ENCODE data around the gene APEH.

Gene APEH

GRCh38 chr3:49673715-49674496, at the start of gene APEH:
Gene APEH (plus strand): TSS chr3:49674351. CDS start chr3:49674402, 51 bp downstream.
- DNase-seq, result no peak

- no peak for DNase-seq
Observed at GRCh38 chr3:49625071-49625470, 49.1 kb upstream of the APEH start.

GRCh38 chr3:49626101-49626581, 48.0 kb upstream of the APEH start:
- no peak for DNase-seq

GRCh38 chr3:49626796-49627195, 47.4 kb upstream of the APEH start:
- no peak for DNase-seq

GRCh38 chr3:49627634-49628033, 46.5 kb upstream of the APEH start:
- no peak for DNase-seq

- no peak for DNase-seq
Observed at GRCh38 chr3:49628249-49628648, 45.9 kb upstream of the APEH start.

- DNase-seq, result no peak
Observed at GRCh38 chr3:49629451-49629850, 44.7 kb upstream of the APEH start.

- DNase-seq, result no peak
Observed at GRCh38 chr3:49629866-49630265, 44.3 kb upstream of the APEH start.

GRCh38 chr3:49630784-49631183, 43.4 kb upstream of the APEH start:
- no peak for DNase-seq

GRCh38 chr3:49634736-49635135, 39.4 kb upstream of the APEH start:
- DNase-seq, result no peak

GRCh38 chr3:49636883-49637609, 37.1 kb upstream of the APEH start:
- DNase-seq, result no peak

- no peak for DNase-seq
Observed at GRCh38 chr3:49638445-49638844, 35.7 kb upstream of the APEH start.

GRCh38 chr3:49639551-49639950, 34.6 kb upstream of the APEH start:
- no peak for DNase-seq

- DNase-seq, result no peak
Observed at GRCh38 chr3:49641292-49641691, 32.9 kb upstream of the APEH start.

GRCh38 chr3:49641921-49642707, 32.0 kb upstream of the APEH start:
- no peak for DNase-seq

- no peak for DNase-seq
Observed at GRCh38 chr3:49642708-49643145, 31.4 kb upstream of the APEH start.

GRCh38 chr3:49644684-49645083, 29.5 kb upstream of the APEH start:
- DNase-seq, result no peak

GRCh38 chr3:49646236-49646635, 27.9 kb upstream of the APEH start:
- no peak for DNase-seq

GRCh38 chr3:49647741-49648140, 26.4 kb upstream of the APEH start:
- no peak for DNase-seq

- no peak for DNase-seq
Observed at GRCh38 chr3:49648354-49649019, 25.7 kb upstream of the APEH start.

- DNase-seq, result no peak
Observed at GRCh38 chr3:49649576-49649975, 24.6 kb upstream of the APEH start.

GRCh38 chr3:49650177-49650576, 24.0 kb upstream of the APEH start:
- no peak for DNase-seq

GRCh38 chr3:49650637-49651036, 23.5 kb upstream of the APEH start:
- no peak for DNase-seq
